ENCODE data around the gene TRAFD1.
"Not testable (repeated sequence)": the region's sequence is repeated elsewhere in the genome, so short reads cannot be mapped to it uniquely, and the experiment has no call there.

TRAFD1 gene

DNA sequence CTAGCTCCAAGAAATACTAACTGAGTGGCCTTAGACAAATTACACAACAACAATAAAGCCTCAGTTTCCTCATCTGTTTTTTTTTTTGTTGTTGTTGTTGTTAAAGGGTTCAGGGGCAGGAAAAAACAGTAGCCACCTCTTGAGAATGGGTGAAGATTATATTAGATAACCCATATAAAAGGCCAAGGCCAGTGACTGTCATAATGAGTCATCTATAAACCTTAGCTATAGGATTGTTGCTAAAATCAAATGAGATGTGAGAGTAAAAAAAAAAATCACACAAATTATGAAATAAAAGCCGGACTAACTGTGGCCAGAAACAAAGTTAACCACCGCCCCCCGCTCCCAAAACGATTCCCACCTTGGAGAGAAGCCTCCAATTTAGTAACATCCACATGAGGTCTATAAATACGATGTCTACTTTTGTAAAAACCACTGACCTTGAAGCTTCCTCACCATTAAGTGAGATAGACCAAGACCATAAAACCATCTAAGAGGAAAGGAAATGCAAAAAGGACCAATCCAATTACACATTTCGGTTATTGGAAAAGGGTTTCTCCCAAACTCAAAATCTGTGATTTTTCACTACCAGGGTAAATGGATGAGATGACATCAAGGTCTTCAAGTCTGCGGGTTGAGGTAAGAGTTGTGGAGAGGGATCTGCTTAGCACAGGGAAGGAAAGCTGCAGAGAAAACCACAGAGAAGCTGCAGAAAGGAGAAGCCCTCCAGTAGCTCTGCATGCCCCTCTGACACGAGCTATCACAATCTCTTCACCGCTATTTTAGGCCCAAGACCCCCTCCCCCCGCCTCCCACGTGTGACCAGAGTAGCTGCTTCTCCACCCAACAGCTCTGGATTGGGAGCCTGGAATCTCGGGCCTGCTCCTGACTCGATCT is 17.8 kb upstream of the TRAFD1 start:
- no peaks in the 10 kb centered on the region for H3K27me3 ChIP-seq (ENCODE audit: low read depth, low read length)
- peak overlapping the region; percentile 82 for H3K4me3 ChIP-seq (ENCODE audit: low read length)
- H3K9ac ChIP-seq (ENCODE audit: low read length) = peak overlapping the region; percentile 100
- H3K4me2 ChIP-seq (ENCODE audit: low read length) = peak overlapping the region; percentile 94
- peaks cover 39% of the 10 kb centered on the region for H4K20me1 ChIP-seq (ENCODE audit: insufficient read depth, low read length)
- H3K4me1 ChIP-seq (ENCODE audit: low read length) = peaks cover 39% of the 10 kb centered on the region
- H3K79me2 ChIP-seq (ENCODE audit: low read length) = peaks cover 65% of the 10 kb centered on the region
- peak overlapping the region; percentile 93 for H3K27ac ChIP-seq (ENCODE audit: low read length)
- H3K9me3 ChIP-seq (ENCODE audit: insufficient read depth, low read length) = no peaks in the 10 kb centered on the region
- TF ChIP-seq, protein P1, sequence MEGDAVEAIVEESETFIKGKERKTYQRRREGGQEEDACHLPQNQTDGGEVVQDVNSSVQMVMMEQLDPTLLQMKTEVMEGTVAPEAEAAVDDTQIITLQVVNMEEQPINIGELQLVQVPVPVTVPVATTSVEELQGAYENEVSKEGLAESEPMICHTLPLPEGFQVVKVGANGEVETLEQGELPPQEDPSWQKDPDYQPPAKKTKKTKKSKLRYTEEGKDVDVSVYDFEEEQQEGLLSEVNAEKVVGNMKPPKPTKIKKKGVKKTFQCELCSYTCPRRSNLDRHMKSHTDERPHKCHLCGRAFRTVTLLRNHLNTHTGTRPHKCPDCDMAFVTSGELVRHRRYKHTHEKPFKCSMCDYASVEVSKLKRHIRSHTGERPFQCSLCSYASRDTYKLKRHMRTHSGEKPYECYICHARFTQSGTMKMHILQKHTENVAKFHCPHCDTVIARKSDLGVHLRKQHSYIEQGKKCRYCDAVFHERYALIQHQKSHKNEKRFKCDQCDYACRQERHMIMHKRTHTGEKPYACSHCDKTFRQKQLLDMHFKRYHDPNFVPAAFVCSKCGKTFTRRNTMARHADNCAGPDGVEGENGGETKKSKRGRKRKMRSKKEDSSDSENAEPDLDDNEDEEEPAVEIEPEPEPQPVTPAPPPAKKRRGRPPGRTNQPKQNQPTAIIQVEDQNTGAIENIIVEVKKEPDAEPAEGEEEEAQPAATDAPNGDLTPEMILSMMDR (IDR thresholded peaks at IDR 0.05; ENCODE audit: low read depth, low read length) = no peak
- no peak for TF ChIP-seq EZH2phosphoT487 (IDR thresholded peaks at IDR 0.05; ENCODE audit: low read depth)
- peaks cover 30% of the 10 kb centered on the region for H3K36me3 ChIP-seq (replicated peaks; ENCODE audit: low read depth, low read length)
- no peak overlapping the region for H2AFZ ChIP-seq (ENCODE audit: low read depth, low read length)

DNA sequence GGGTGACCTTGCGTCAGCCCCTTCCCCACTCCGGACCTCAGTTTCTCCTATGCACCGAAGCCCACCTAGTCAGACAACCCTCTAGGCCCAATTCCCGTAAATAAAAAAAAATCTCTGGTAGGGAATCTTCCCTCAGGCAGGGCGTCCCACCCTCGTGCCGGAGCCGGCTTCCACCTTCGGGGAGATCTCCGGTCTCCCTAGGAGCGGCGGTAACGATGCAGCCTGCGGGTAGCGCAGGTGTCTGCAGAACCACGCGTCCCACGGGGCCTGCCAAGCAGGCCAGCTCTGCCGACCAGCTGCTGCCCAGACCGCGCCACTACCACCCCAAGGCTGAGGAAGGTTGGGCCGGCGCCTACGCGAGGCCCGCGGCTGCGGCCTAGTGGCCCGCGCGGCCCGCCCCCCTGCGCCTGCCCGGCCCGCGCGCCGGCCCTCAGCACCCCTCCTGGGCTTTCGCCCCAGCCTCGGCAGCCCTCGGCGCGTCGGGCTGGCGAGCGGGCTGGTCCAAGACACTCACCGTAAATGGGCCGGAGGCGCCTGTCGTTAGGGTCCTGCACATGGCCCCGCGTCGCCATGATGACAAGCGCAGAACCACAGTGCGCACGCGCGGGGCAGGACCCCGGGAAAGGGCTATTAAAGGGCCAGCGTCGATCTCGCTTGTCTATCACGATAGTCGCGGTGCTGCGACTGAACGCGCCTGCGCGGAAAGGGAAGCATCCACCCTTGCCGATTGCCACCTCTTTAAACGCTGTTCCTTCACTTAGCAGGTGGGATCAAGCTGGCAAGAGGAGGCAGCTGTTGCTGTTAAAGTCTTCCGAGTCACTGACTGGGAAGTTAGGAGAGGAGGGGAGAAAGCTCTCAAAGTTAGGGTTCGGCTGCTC is 16.9 kb upstream of the TRAFD1 start, which contains the start of gene NAA25:
Gene NAA25 (minus strand): TSS at position 582 of the 878 bp plus-strand sequence. CDS start 10 bp downstream, at position 572.
- peaks cover 26% of the 10 kb centered on the region for H3K36me3 ChIP-seq (replicated peaks; ENCODE audit: low read depth, low read length)
- no peaks in the 10 kb centered on the region for H3K9me3 ChIP-seq (ENCODE audit: insufficient read depth, low read length)
- peak within 1 kb of the TSS; percentile 100 for H3K9ac ChIP-seq (ENCODE audit: low read length)
- no peak within 1 kb of the TSS for H2AFZ ChIP-seq (ENCODE audit: low read depth, low read length)
- H3K27me3 ChIP-seq (ENCODE audit: low read depth, low read length) = no peaks in the 10 kb centered on the region
- TF ChIP-seq, protein P1 (IDR thresholded peaks at IDR 0.05; ENCODE audit: low read depth, low read length) = no peak
- no peak for TF ChIP-seq EZH2phosphoT487 (IDR thresholded peaks at IDR 0.05; ENCODE audit: low read depth)
- H3K27ac ChIP-seq (ENCODE audit: low read length) = peak within 1 kb of the TSS; percentile 93
- H3K4me3 ChIP-seq (ENCODE audit: low read length) = peak within 1 kb of the TSS; percentile 82
- H3K79me2 ChIP-seq (ENCODE audit: low read length) = peaks cover 56% of the 10 kb centered on the region
- peak within 1 kb of the TSS; percentile 94 for H3K4me2 ChIP-seq (ENCODE audit: low read length)
- peaks cover 39% of the 10 kb centered on the region for H3K4me1 ChIP-seq (ENCODE audit: low read length)
- H4K20me1 ChIP-seq (ENCODE audit: insufficient read depth, low read length) = peaks cover 32% of the 10 kb centered on the region

DNA sequence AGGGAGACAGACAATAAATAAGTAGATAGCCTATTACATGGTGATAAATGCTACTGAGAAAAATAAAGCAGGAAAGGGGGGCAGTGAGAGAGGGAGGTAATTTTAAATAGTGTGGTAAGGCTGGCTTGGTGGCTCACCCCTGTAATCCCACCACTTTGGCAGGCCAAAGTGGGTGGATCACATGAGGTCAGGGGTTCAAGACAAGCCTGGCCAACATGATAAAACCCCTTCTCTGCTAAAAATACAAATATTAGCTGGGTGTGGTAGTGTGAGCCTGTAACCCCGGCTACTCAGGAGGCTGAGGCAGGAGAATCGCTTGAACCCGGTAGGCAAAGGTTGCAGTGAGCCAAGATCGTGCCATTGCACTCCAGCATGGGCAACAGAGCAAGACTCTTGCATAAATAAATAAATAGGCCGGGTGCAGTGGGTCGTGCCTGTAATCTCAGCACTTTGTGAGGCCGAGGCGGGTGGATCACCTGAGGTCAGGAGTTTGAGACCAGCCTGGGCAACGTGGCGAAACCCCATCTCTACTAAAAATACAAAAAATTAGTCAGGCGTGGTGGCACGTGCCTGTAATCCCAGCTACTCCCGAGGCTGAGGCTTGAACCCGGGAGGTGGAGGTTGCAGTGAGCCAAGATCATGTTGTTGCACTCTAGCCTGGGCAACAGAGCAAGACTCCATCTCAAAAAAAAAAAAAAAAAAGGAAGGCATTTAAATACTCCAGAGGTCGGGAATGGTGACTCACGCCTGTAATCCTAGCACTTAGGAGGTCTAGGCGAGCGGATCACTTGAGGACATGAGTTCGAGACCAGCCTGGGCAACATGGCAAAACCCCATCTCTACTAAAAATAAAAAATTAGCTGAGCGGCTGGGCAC is 14.3 kb upstream of the TRAFD1 start:
- peaks cover 11% of the 10 kb centered on the region for H4K20me1 ChIP-seq (ENCODE audit: insufficient read depth, low read length)
- peak overlapping the region; percentile 82; the same call in 1 of the 2 replicates for H3K4me3 ChIP-seq (ENCODE audit: low read length)
- peak overlapping the region; percentile 92 for H3K9ac ChIP-seq (ENCODE audit: low read length)
- H2AFZ ChIP-seq (ENCODE audit: low read depth, low read length) = peak overlapping the region; percentile 37; the same call in 1 of the 2 replicates
- H3K36me3 ChIP-seq (replicated peaks; ENCODE audit: low read depth, low read length) = peaks cover 12% of the 10 kb centered on the region
- not testable (repeated sequence) for H3K27me3 ChIP-seq (ENCODE audit: low read depth, low read length); H3K9me3 ChIP-seq (ENCODE audit: insufficient read depth, low read length)
- peaks cover 31% of the 10 kb centered on the region for H3K79me2 ChIP-seq (ENCODE audit: low read length)
- H3K4me1 ChIP-seq (ENCODE audit: low read length) = peaks cover 29% of the 10 kb centered on the region
- H3K27ac ChIP-seq (ENCODE audit: low read length) = peak overlapping the region; percentile 93
- H3K4me2 ChIP-seq (ENCODE audit: low read length) = peak overlapping the region; percentile 88

DNA sequence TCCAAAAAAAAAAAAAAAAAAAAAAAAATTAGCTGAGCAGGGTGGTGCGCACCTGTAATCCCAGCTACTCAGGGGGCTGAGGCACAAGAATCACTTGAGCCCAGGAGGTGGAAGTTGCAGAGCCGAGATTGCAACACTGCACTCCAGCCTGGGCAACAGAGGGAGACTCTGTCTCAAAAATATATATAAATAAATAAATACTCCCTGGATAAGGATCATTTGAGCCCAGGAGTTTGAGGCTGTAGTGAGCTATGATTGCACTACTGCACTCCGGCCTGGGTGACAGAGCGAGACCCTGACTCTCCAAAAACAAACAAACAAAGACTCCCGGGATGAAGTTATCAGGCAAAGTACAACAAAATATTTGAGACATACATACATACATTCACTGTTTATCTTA is 13.4 kb upstream of the TRAFD1 start:
- no peaks in the 10 kb centered on the region for H3K9me3 ChIP-seq (ENCODE audit: insufficient read depth, low read length)
- H3K4me1 ChIP-seq (ENCODE audit: low read length) = peaks cover 26% of the 10 kb centered on the region
- peaks cover 22% of the 10 kb centered on the region for H3K79me2 ChIP-seq (ENCODE audit: low read length)
- no peak overlapping the region for H3K4me2 ChIP-seq (ENCODE audit: low read length)
- H3K4me3 ChIP-seq (ENCODE audit: low read length) = no peak overlapping the region
- peaks cover 4% of the 10 kb centered on the region; the same call in 1 of the 2 replicates for H4K20me1 ChIP-seq (ENCODE audit: insufficient read depth, low read length)
- H3K36me3 ChIP-seq (replicated peaks; ENCODE audit: low read depth, low read length) = peaks cover 6% of the 10 kb centered on the region
- no peak overlapping the region for H2AFZ ChIP-seq (ENCODE audit: low read depth, low read length)
- TF ChIP-seq EZH2phosphoT487 (IDR thresholded peaks at IDR 0.05; ENCODE audit: low read depth) = no peak
- TF ChIP-seq, protein P1 (IDR thresholded peaks at IDR 0.05; ENCODE audit: low read depth, low read length) = no peak
- no peak overlapping the region for H3K9ac ChIP-seq (ENCODE audit: low read length)
- H3K27ac ChIP-seq (ENCODE audit: low read length) = no peak overlapping the region
- H3K27me3 ChIP-seq (ENCODE audit: low read depth, low read length) = no peaks in the 10 kb centered on the region
